ENCODE measurements around the gene TMEM92. TPM values are rescaled to one million over a fixed set of nuclear protein-coding genes. Genes with fewer than 3 reads are reported as not detected.
"Not testable (repeated sequence)": the region's sequence is repeated elsewhere in the genome, so short reads cannot be mapped to it uniquely, and the experiment has no call there.

Gene TMEM92
- total and polyA plus RNA-seq, 4 donors, result 0.49 to 3.3 (median 2.1) TPM

- Histone ChIP-seq H3K27me3 (ENCODE audit: control insufficient read depth, insufficient read depth, low read length) (no peaks in the 10 kb centered on the region), H3K9me3 (ENCODE audit: control insufficient read depth, insufficient read depth, low read length) (no peaks in the 10 kb centered on the region), H3K27ac (ENCODE audit: low read depth, low read length) (no peak overlapping the region), H3K4me3 (ENCODE audit: low read depth, low read length) (no peak overlapping the region), H3K4me1 (ENCODE audit: control insufficient read depth, insufficient read depth, low read length) (peaks cover 4% of the 10 kb centered on the region), H3K36me3 (ENCODE audit: control insufficient read depth, insufficient read depth, low read length) (no peaks in the 10 kb centered on the region)
- no peak for DNase-seq (ENCODE audit: low read depth in 4 of 6, low spot score in 6 of 6)
- whole genome bisulfite sequencing (ENCODE audit: insufficient coverage), result 89% methylated on average over 2 of the region's 4 CpGs
Observed at GRCh38 chr17:50307654-50308053, 33.4 kb downstream of the TMEM92 start.

GRCh38 chr17:50308666-50309065 lies 34.4 kb downstream of the TMEM92 start:
- H3K36me3 ChIP-seq (ENCODE audit: control insufficient read depth, insufficient read depth, low read length), result no peaks in the 10 kb centered on the region
- no CpG with 5 or more reads among the region's 4 CpGs for WGBS (ENCODE audit: insufficient coverage)
- H3K27ac ChIP-seq (ENCODE audit: low read depth, low read length), result no peak overlapping the region
- no peak overlapping the region for H3K4me3 ChIP-seq (ENCODE audit: low read depth, low read length)
- H3K27me3 ChIP-seq (ENCODE audit: control insufficient read depth, insufficient read depth, low read length), result no peaks in the 10 kb centered on the region
- DNase-seq (ENCODE audit: low read depth in 4 of 6, low spot score in 6 of 6), result no peak
- H3K9me3 ChIP-seq (ENCODE audit: control insufficient read depth, insufficient read depth, low read length), result no peaks in the 10 kb centered on the region
- H3K4me1 ChIP-seq (ENCODE audit: control insufficient read depth, insufficient read depth, low read length), result peaks cover 4% of the 10 kb centered on the region

GRCh38 chr17:50310455-50311111 lies 36.3 kb downstream of the TMEM92 start:
- H3K36me3 ChIP-seq (ENCODE audit: control insufficient read depth, insufficient read depth, low read length), result no peaks in the 10 kb centered on the region
- no peaks in the 10 kb centered on the region for H3K9me3 ChIP-seq (ENCODE audit: control insufficient read depth, insufficient read depth, low read length)
- no peak overlapping the region for H3K4me3 ChIP-seq (ENCODE audit: low read depth, low read length)
- H3K27ac ChIP-seq (ENCODE audit: low read depth, low read length), result no peak overlapping the region
- WGBS (ENCODE audit: insufficient coverage), result 73% methylated on average over 1 of the region's 3 CpGs
- no peaks in the 10 kb centered on the region for H3K4me1 ChIP-seq (ENCODE audit: control insufficient read depth, insufficient read depth, low read length)
- no peak for DNase-seq (ENCODE audit: low read depth in 4 of 6, low spot score in 6 of 6)
- H3K27me3 ChIP-seq (ENCODE audit: control insufficient read depth, insufficient read depth, low read length), result no peaks in the 10 kb centered on the region

- Histone ChIP-seq H3K9me3 (ENCODE audit: control insufficient read depth, insufficient read depth, low read length) (no peaks in the 10 kb centered on the region), H3K4me1 (ENCODE audit: control insufficient read depth, insufficient read depth, low read length) (no peaks in the 10 kb centered on the region), H3K4me3 (ENCODE audit: low read depth, low read length) (no peak overlapping the region), H3K27ac (ENCODE audit: low read depth, low read length) (no peak overlapping the region), H3K36me3 (ENCODE audit: control insufficient read depth, insufficient read depth, low read length) (no peaks in the 10 kb centered on the region), H3K27me3 (ENCODE audit: control insufficient read depth, insufficient read depth, low read length) (no peaks in the 10 kb centered on the region)
- 70% methylated on average over 1 of the region's 1 CpG for WGBS (ENCODE audit: insufficient coverage)
- no peak for DNase-seq (ENCODE audit: low read depth in 4 of 6, low spot score in 6 of 6)
Observed at GRCh38 chr17:50311112-50311460, 36.8 kb downstream of the TMEM92 start.

GRCh38 chr17:50311483-50311882 lies 37.2 kb downstream of the TMEM92 start:
- no peaks in the 10 kb centered on the region for H3K9me3 ChIP-seq (ENCODE audit: control insufficient read depth, insufficient read depth, low read length)
- WGBS (ENCODE audit: insufficient coverage), result 61% methylated on average over 3 of the region's 4 CpGs
- H3K27me3 ChIP-seq (ENCODE audit: control insufficient read depth, insufficient read depth, low read length), result no peaks in the 10 kb centered on the region
- H3K27ac ChIP-seq (ENCODE audit: low read depth, low read length), result no peak overlapping the region
- no peak overlapping the region for H3K4me3 ChIP-seq (ENCODE audit: low read depth, low read length)
- H3K4me1 ChIP-seq (ENCODE audit: control insufficient read depth, insufficient read depth, low read length), result no peaks in the 10 kb centered on the region
- no peak for DNase-seq (ENCODE audit: low read depth in 4 of 6, low spot score in 6 of 6)
- H3K36me3 ChIP-seq (ENCODE audit: control insufficient read depth, insufficient read depth, low read length), result no peaks in the 10 kb centered on the region

GRCh38 chr17:50312308-50312707 lies 38.0 kb downstream of the TMEM92 start:
- 40% methylated on average over 4 of the region's 5 CpGs for WGBS (ENCODE audit: insufficient coverage)
- no peaks in the 10 kb centered on the region for H3K9me3 ChIP-seq (ENCODE audit: control insufficient read depth, insufficient read depth, low read length)
- no peak for DNase-seq (ENCODE audit: low read depth in 4 of 6, low spot score in 6 of 6)
- no peak overlapping the region for H3K4me3 ChIP-seq (ENCODE audit: low read depth, low read length)
- no peaks in the 10 kb centered on the region for H3K4me1 ChIP-seq (ENCODE audit: control insufficient read depth, insufficient read depth, low read length)
- no peaks in the 10 kb centered on the region for H3K36me3 ChIP-seq (ENCODE audit: control insufficient read depth, insufficient read depth, low read length)
- no peak overlapping the region for H3K27ac ChIP-seq (ENCODE audit: low read depth, low read length)
- H3K27me3 ChIP-seq (ENCODE audit: control insufficient read depth, insufficient read depth, low read length), result no peaks in the 10 kb centered on the region

GRCh38 chr17:50314456-50315011 lies 40.3 kb downstream of the TMEM92 start:
- H3K4me3 ChIP-seq (ENCODE audit: low read depth, low read length), result no peak overlapping the region
- no peak overlapping the region for H3K27ac ChIP-seq (ENCODE audit: low read depth, low read length)
- 86% methylated on average over 4 of the region's 6 CpGs for WGBS (ENCODE audit: insufficient coverage)
- no peaks in the 10 kb centered on the region for H3K27me3 ChIP-seq (ENCODE audit: control insufficient read depth, insufficient read depth, low read length)
- DNase-seq (ENCODE audit: low read depth in 4 of 6, low spot score in 6 of 6), result no peak
- no peaks in the 10 kb centered on the region for H3K36me3 ChIP-seq (ENCODE audit: control insufficient read depth, insufficient read depth, low read length)
- H3K9me3 ChIP-seq (ENCODE audit: control insufficient read depth, insufficient read depth, low read length), result no peaks in the 10 kb centered on the region
- no peaks in the 10 kb centered on the region for H3K4me1 ChIP-seq (ENCODE audit: control insufficient read depth, insufficient read depth, low read length)

GRCh38 chr17:50316016-50316587 lies 41.8 kb downstream of the TMEM92 start:
- Histone ChIP-seq H3K36me3 (ENCODE audit: control insufficient read depth, insufficient read depth, low read length) (no peaks in the 10 kb centered on the region), H3K4me3 (ENCODE audit: low read depth, low read length) (no peak overlapping the region), H3K27me3 (ENCODE audit: control insufficient read depth, insufficient read depth, low read length) (no peaks in the 10 kb centered on the region), H3K27ac (ENCODE audit: low read depth, low read length) (no peak overlapping the region), H3K4me1 (ENCODE audit: control insufficient read depth, insufficient read depth, low read length) (no peaks in the 10 kb centered on the region), H3K9me3 (ENCODE audit: control insufficient read depth, insufficient read depth, low read length) (no peaks in the 10 kb centered on the region)
- DNase-seq (ENCODE audit: low read depth in 4 of 6, low spot score in 6 of 6), result no peak
- WGBS (ENCODE audit: insufficient coverage), result no CpG with 5 or more reads among the region's 3 CpGs

- not testable (repeated sequence) for H3K36me3 ChIP-seq (ENCODE audit: control insufficient read depth, insufficient read depth, low read length); H3K27ac ChIP-seq (ENCODE audit: low read depth, low read length); H3K4me3 ChIP-seq (ENCODE audit: low read depth, low read length); H3K9me3 ChIP-seq (ENCODE audit: control insufficient read depth, insufficient read depth, low read length); DNase-seq (ENCODE audit: low read depth in 4 of 6, low spot score in 6 of 6); H3K4me1 ChIP-seq (ENCODE audit: control insufficient read depth, insufficient read depth, low read length); H3K27me3 ChIP-seq (ENCODE audit: control insufficient read depth, insufficient read depth, low read length)
- WGBS (ENCODE audit: insufficient coverage), result no CpG with 5 or more reads among the region's 2 CpGs
Observed at GRCh38 chr17:50316660-50317059, 42.4 kb downstream of the TMEM92 start.

GRCh38 chr17:50317121-50317520 lies 42.9 kb downstream of the TMEM92 start:
- H3K4me1 ChIP-seq (ENCODE audit: control insufficient read depth, insufficient read depth, low read length), result no peaks in the 10 kb centered on the region
- no peak for DNase-seq (ENCODE audit: low read depth in 4 of 6, low spot score in 6 of 6)
- no peak overlapping the region for H3K27ac ChIP-seq (ENCODE audit: low read depth, low read length)
- WGBS (ENCODE audit: insufficient coverage), result 94% methylated on average over 2 of the region's 2 CpGs
- no peaks in the 10 kb centered on the region for H3K9me3 ChIP-seq (ENCODE audit: control insufficient read depth, insufficient read depth, low read length)
- H3K36me3 ChIP-seq (ENCODE audit: control insufficient read depth, insufficient read depth, low read length), result no peaks in the 10 kb centered on the region
- no peaks in the 10 kb centered on the region for H3K27me3 ChIP-seq (ENCODE audit: control insufficient read depth, insufficient read depth, low read length)
- no peak overlapping the region for H3K4me3 ChIP-seq (ENCODE audit: low read depth, low read length)

Data from spinal cord (tissue), 10 donors.